Measurements from ENCODE around the gene MAJIN.

Gene MAJIN

DNA sequence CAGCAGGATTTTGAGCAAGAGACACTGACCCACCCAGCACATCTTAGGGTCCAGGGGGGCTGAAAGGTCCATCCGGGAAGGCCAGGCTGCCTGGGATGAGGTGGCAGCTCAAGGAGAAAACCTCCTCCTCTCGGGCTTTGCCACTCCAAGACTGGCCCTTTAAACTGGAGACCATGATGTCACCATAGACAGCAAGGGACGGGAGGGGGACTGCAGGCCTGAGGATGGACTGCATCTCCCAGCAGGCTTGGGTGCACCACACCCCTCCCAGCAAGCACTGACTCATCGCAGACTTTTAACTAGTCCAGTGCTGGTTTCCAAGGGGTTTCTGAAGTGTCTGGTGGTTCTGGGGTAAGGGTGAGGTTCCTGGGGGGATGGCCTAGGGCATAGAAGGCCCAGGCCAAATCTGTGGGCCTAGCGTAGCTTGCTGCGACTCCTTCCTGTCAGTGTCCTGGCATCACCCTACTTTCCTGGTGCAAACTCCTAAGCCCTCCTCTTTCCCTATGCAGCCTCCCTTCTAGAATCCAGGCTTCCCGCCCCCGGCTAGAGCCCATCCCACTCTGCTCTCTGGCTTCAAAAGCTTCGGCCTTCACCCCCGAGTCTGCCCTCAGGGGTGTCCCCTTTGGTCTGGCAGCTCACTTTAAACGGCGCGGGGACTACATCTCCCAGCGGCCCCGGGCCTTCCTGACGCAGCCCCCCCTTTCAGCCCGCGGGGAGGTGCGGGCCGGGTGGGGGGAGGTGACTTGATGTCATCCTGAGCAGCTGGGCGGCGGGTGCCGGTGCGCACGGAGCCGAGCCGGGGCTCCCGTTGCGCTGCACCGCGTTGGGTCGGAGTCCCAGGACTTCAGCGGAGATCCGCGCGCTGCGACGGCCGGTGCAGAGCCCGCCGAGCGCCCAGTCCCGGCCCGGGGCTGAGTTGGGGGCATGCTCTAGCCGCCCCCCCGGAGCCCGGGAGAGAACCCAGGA lies 47.7 kb downstream of the MAJIN start, which contains the start of gene PPP2R5B (continued):
- TF ChIP-seq, protein P1, sequence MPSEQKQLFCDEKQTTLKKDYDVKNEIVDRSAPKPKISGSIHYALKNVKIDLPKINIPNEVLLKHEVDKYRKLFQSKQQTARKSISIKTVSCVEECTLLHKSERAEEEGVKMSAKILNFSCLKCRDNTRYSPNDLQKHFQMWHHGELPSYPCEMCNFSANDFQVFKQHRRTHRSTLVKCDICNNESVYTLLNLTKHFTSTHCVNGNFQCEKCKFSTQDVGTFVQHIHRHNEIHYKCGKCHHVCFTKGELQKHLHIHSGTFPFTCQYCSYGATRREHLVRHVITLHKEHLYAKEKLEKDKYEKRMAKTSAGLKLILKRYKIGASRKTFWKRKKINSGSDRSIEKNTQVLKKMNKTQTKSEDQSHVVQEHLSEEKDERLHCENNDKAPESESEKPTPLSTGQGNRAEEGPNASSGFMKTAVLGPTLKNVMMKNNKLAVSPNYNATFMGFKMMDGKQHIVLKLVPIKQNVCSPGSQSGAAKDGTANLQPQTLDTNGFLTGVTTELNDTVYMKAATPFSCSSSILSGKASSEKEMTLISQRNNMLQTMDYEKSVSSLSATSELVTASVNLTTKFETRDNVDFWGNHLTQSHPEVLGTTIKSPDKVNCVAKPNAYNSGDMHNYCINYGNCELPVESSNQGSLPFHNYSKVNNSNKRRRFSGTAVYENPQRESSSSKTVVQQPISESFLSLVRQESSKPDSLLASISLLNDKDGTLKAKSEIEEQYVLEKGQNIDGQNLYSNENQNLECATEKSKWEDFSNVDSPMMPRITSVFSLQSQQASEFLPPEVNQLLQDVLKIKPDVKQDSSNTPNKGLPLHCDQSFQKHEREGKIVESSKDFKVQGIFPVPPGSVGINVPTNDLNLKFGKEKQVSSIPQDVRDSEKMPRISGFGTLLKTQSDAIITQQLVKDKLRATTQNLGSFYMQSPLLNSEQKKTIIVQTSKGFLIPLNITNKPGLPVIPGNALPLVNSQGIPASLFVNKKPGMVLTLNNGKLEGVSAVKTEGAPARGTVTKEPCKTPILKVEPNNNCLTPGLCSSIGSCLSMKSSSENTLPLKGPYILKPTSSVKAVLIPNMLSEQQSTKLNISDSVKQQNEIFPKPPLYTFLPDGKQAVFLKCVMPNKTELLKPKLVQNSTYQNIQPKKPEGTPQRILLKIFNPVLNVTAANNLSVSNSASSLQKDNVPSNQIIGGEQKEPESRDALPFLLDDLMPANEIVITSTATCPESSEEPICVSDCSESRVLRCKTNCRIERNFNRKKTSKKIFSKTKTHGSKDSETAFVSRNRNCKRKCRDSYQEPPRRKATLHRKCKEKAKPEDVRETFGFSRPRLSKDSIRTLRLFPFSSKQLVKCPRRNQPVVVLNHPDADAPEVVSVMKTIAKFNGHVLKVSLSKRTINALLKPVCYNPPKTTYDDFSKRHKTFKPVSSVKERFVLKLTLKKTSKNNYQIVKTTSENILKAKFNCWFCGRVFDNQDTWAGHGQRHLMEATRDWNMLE (tag by site-specific recombination; conservative IDR thresholded peaks at IDR 0.05; ENCODE audit: low read depth) = no peak
- TF ChIP-seq, protein P2, sequence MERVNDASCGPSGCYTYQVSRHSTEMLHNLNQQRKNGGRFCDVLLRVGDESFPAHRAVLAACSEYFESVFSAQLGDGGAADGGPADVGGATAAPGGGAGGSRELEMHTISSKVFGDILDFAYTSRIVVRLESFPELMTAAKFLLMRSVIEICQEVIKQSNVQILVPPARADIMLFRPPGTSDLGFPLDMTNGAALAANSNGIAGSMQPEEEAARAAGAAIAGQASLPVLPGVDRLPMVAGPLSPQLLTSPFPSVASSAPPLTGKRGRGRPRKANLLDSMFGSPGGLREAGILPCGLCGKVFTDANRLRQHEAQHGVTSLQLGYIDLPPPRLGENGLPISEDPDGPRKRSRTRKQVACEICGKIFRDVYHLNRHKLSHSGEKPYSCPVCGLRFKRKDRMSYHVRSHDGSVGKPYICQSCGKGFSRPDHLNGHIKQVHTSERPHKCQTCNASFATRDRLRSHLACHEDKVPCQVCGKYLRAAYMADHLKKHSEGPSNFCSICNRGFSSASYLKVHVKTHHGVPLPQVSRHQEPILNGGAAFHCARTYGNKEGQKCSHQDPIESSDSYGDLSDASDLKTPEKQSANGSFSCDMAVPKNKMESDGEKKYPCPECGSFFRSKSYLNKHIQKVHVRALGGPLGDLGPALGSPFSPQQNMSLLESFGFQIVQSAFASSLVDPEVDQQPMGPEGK (tag by site-specific recombination; IDR thresholded peaks at IDR 0.05) = peak; percentile 97
- no peak for TF ChIP-seq ZNF214 (tag by site-specific recombination; IDR thresholded peaks at IDR 0.05; ENCODE audit: borderline replicate concordance)
- no peak for TF ChIP-seq OVOL3 (tag by site-specific recombination; IDR thresholded peaks at IDR 0.05)
- TF ChIP-seq, protein P3, sequence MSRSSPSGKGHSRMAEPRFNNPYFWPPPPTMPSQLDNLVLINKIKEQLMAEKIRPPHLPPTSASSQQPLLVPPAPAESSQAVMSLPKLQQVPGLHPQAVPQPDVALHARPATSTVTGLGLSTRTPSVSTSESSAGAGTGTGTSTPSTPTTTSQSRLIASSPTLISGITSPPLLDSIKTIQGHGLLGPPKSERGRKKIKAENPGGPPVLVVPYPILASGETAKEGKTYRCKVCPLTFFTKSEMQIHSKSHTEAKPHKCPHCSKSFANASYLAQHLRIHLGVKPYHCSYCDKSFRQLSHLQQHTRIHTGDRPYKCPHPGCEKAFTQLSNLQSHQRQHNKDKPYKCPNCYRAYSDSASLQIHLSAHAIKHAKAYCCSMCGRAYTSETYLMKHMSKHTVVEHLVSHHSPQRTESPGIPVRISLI (tag by site-specific recombination; IDR thresholded peaks at IDR 0.05) = no peak
- TF ChIP-seq, protein P4, sequence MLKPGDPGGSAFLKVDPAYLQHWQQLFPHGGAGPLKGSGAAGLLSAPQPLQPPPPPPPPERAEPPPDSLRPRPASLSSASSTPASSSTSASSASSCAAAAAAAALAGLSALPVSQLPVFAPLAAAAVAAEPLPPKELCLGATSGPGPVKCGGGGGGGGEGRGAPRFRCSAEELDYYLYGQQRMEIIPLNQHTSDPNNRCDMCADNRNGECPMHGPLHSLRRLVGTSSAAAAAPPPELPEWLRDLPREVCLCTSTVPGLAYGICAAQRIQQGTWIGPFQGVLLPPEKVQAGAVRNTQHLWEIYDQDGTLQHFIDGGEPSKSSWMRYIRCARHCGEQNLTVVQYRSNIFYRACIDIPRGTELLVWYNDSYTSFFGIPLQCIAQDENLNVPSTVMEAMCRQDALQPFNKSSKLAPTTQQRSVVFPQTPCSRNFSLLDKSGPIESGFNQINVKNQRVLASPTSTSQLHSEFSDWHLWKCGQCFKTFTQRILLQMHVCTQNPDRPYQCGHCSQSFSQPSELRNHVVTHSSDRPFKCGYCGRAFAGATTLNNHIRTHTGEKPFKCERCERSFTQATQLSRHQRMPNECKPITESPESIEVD (tag by site-specific recombination; IDR thresholded peaks at IDR 0.05) = no peak
- TF ChIP-seq ZNF585B (tag by site-specific recombination; IDR thresholded peaks at IDR 0.05) = no peak
- TF ChIP-seq KLF7 (tag by site-specific recombination; IDR thresholded peaks at IDR 0.05; ENCODE audit: borderline replicate concordance) = peak; percentile 89
- TF ChIP-seq YY2 (tag by site-specific recombination; IDR thresholded peaks at IDR 0.05) = no peak
- no peak for TF ChIP-seq BCL11B (tag by site-specific recombination; IDR thresholded peaks at IDR 0.05; ENCODE audit: low read depth)
- TF ChIP-seq ZNF341 (tag by site-specific recombination; IDR thresholded peaks at IDR 0.05; ENCODE audit: low read depth) = peak; percentile 95
- no peak for TF ChIP-seq HOXC10 (CRISPR knock-in tag; IDR thresholded peaks at IDR 0.05)
- no peak for TF ChIP-seq ZFP3 (tag by site-specific recombination; IDR thresholded peaks at IDR 0.05; ENCODE audit: low read depth)
- TF ChIP-seq ZNF621 (tag by site-specific recombination; IDR thresholded peaks at IDR 0.05) = no peak
- TF ChIP-seq ZNF146 (tag by site-specific recombination; IDR thresholded peaks at IDR 0.05) = no peak
- TF ChIP-seq OSR2 (tag by site-specific recombination; IDR thresholded peaks at IDR 0.05) = no peak
- no peak for TF ChIP-seq SCRT1 (tag by site-specific recombination; IDR thresholded peaks at IDR 0.05; ENCODE audit: borderline replicate concordance)
- TF ChIP-seq, protein P5, sequence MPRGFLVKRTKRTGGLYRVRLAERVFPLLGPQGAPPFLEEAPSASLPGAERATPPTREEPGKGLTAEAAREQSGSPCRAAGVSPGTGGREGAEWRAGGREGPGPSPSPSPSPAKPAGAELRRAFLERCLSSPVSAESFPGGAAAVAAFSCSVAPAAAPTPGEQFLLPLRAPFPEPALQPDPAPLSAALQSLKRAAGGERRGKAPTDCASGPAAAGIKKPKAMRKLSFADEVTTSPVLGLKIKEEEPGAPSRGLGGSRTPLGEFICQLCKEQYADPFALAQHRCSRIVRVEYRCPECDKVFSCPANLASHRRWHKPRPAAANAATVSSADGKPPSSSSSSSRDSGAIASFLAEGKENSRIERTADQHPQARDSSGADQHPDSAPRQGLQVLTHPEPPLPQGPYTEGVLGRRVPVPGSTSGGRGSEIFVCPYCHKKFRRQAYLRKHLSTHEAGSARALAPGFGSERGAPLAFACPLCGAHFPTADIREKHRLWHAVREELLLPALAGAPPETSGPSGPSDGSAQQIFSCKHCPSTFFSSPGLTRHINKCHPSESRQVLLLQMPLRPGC (tag by site-specific recombination; IDR thresholded peaks at IDR 0.05) = no peak
- TF ChIP-seq, protein P6, sequence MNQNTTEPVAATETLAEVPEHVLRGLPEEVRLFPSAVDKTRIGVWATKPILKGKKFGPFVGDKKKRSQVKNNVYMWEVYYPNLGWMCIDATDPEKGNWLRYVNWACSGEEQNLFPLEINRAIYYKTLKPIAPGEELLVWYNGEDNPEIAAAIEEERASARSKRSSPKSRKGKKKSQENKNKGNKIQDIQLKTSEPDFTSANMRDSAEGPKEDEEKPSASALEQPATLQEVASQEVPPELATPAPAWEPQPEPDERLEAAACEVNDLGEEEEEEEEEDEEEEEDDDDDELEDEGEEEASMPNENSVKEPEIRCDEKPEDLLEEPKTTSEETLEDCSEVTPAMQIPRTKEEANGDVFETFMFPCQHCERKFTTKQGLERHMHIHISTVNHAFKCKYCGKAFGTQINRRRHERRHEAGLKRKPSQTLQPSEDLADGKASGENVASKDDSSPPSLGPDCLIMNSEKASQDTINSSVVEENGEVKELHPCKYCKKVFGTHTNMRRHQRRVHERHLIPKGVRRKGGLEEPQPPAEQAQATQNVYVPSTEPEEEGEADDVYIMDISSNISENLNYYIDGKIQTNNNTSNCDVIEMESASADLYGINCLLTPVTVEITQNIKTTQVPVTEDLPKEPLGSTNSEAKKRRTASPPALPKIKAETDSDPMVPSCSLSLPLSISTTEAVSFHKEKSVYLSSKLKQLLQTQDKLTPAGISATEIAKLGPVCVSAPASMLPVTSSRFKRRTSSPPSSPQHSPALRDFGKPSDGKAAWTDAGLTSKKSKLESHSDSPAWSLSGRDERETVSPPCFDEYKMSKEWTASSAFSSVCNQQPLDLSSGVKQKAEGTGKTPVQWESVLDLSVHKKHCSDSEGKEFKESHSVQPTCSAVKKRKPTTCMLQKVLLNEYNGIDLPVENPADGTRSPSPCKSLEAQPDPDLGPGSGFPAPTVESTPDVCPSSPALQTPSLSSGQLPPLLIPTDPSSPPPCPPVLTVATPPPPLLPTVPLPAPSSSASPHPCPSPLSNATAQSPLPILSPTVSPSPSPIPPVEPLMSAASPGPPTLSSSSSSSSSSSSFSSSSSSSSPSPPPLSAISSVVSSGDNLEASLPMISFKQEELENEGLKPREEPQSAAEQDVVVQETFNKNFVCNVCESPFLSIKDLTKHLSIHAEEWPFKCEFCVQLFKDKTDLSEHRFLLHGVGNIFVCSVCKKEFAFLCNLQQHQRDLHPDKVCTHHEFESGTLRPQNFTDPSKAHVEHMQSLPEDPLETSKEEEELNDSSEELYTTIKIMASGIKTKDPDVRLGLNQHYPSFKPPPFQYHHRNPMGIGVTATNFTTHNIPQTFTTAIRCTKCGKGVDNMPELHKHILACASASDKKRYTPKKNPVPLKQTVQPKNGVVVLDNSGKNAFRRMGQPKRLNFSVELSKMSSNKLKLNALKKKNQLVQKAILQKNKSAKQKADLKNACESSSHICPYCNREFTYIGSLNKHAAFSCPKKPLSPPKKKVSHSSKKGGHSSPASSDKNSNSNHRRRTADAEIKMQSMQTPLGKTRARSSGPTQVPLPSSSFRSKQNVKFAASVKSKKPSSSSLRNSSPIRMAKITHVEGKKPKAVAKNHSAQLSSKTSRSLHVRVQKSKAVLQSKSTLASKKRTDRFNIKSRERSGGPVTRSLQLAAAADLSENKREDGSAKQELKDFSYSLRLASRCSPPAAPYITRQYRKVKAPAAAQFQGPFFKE (tag by site-specific recombination; IDR thresholded peaks at IDR 0.05; ENCODE audit: borderline replicate concordance) = no peak
- TF ChIP-seq ZNF211 (tag by site-specific recombination; IDR thresholded peaks at IDR 0.05; ENCODE audit: low read depth) = no peak

Data from HEK293 (cell line).